Activated CD4-positive, alpha-beta T cell treated with anti-CD3 and anti-CD28 coated beads, Interleukin-2, amount 50 U/mL, for 16 hours (primary cell): ENCODE measurements around the gene EFCAB5.
"Not testable (repeated sequence)": the region's sequence is repeated elsewhere in the genome, so short reads cannot be mapped to it uniquely, and the experiment has no call there.

Experiments used
- DNase-seq: peaks from one replicate; pipeline ENCODE4 v3.0.0-alpha.2; 2020

Gene EFCAB5

DNA sequence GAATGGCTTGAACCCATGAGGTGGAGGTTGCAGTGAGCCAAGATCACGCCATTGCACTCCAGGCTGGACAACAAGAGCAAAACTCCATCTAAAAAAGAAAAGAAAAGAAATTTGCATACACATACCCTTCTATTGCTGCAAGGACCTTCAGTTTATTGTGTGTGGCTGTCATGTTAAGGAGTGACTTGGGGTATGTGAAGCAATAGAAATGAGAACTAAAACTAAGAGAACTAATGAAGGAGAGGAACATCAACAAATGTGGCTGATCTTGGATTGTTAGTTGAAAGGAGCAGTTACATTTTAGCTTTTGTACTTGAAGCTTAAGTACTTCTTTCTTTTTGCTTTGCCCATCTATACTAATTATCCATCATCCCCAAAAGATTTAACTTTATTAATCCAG is 162.5 kb downstream of the EFCAB5 start:
- no peak for DNase-seq

GRCh38 chr17:30104575-30105339 is 163.3 kb downstream of the EFCAB5 start:
- peak; percentile 82 for DNase-seq

- DNase-seq = no peak
Measured at GRCh38 chr17:30112794-30113193, 171.4 kb downstream of the EFCAB5 start.

DNA sequence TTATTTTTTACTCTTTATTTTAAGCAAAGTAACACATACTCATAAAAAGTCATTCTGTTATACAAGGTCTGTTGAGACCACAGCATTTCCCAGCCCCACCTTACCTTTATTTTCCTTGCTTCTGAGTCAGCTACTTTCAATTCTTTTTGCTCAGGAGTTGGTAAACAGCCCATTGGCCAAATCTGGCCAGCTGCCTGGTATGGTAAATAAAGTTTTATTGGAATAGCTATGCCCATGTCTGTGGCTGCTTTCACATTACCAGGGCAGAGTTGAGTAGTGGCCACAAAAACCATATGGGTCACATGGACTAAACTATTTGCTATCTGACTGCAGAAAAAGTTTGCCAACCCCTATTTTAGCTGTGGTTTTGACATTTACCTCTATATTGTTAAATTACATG is 171.8 kb downstream of the EFCAB5 start:
- DNase-seq = peak; percentile 51

GRCh38 chr17:30116345-30116660 is 174.9 kb downstream of the EFCAB5 start:
- DNase-seq = no peak

DNA sequence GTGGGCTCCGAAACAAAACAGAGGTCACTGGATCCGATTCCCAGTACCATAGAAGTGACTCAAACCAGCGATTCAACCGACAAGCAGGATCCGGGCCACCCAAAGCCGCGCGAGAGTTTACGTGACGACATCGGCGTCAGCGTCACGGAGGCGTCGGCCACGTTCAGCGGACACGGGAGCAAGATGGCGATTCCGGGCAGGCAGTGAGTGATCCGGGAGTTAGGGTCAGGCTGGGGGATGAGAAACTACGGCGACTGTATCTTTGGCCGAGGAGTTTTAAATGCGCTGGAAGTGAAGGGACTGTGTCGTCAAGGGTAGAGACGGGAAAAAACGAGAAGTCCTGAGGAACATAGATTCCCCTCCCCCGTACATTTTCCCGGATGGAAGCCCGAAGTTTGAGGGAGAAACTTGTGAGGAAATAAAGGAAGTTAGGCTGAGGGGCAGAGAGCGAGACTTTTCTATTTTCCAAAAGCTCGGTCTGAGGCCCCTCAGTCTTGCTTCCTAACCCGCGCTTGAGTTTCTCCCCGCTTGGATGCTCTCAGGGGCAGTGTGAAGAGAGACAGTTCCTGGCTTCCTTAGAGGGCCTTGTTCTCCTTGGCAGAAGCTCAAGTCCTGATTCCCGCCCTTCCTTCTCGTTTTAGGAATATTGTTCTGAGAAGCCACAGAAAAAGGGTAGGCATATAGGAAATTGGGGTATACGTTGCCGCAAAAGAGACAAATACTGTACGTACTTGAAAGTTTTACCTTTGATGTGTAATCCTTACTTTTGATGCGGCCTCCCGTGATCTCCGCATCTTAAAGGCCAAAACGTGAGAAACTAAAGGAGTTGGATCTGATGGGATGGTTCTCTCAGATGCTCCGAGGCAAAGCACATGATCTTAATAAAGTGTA is 175.5 kb downstream of the EFCAB5 start, which contains the start of gene NSRP1:
TSS of gene NSRP1 (plus strand) at position 156 of the 891 bp plus-strand sequence. CDS start at position 184, 28 bp downstream.
- peak; percentile 97 for DNase-seq

DNA sequence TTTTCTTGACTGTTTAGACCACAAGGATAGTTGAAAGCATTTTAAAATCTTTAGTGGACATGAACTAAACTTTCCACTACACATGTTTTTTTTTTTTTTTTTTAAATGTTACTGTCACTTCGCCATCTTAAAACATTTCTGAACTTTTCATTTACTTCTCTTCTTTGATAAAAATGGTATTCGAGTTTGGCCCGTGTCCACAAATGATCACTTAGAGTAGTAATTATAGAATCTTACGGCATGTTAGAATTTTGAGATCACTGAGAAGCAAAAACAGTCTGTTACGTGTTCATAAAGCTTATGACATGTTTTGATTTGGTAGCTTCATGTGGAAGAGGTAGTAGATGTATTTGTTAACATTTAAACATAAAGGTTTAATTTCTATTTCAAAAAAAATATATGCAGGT is 176.2 kb downstream of the EFCAB5 start:
- DNase-seq = no peak

GRCh38 chr17:30118635-30119034 is 177.2 kb downstream of the EFCAB5 start:
- DNase-seq = not testable (repeated sequence)

- no peak for DNase-seq
Measured at GRCh38 chr17:30124273-30124796, 182.9 kb downstream of the EFCAB5 start.

DNA sequence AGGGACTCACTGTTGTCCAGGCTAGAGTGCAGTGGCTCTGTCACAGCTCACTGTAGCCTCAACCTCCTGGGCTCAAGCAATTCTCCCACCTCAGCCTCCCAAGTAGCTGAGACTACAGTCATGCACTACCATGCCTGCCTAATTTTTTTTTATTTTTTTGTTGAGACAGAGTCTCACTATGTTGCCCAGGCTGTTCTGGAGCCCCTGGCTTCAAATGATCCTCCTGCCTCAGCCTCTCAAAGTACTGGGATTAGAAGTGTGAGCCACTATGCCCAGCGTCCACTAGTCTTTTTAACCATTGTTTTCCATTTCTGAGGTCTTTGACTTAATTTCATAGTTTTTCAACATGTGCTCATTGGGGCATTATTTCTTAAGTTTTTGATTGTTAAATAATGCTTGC is 188.7 kb downstream of the EFCAB5 start:
- DNase-seq = no peak

DNA sequence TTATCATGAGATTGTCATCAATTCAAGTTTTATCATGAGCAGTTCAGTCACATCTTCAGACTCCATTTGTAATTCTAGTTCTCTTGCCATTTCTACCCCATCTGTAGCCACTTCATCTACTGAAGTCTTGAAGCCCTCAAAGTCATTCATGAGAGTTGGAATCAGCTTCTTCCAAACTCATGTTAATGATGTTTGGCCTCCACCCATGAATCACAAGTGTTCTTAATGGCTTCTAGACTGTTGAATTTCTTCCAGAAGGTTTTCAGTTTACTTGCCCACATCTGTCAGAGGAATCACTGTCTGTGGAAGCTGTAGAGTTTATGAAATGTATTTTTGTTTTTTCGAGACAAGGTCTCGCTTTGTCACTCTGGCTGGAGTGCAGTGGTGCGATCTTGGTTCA is 191.2 kb downstream of the EFCAB5 start:
- no peak for DNase-seq

- DNase-seq = no peak
Measured at GRCh38 chr17:30133197-30133596, 191.8 kb downstream of the EFCAB5 start.

DNA sequence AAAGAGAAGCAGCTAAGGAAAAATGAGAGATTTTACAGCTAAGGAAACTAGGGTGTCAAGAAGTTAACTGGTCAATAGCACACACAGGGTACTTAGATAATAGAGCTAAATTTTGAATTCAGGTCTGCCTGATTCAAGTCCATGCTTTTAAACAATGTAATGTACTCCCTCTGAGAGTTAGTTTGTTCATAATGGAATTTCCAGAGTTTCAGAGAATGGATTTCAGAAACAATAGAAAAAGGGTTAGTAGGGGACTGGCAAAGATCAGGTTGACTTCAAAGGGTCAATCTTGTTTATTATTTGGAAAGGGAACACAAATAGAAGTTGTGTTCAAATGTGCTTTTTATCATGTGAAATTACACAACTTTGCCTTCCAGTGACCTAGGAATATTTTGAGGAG is 193.1 kb downstream of the EFCAB5 start:
- DNase-seq = no peak

DNA sequence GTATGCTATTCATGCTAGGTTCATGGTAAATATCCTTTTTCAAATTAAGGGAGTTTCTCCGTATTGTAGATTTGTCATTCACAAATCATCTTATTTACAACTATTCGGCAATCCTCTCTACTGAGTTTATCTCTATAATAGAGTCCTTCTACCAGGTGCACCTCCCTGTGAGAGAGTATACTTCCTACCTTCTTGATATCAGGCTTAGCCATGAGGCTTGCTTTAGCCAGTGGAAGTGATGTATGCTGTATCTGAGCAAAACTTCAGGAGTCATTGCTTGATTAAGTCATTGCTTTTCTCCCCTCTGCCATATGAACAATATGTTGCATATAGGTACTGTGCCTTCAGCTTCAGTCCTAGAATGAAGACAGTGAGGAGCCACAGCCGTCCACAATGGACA is 195.7 kb downstream of the EFCAB5 start:
- DNase-seq = no peak

DNA sequence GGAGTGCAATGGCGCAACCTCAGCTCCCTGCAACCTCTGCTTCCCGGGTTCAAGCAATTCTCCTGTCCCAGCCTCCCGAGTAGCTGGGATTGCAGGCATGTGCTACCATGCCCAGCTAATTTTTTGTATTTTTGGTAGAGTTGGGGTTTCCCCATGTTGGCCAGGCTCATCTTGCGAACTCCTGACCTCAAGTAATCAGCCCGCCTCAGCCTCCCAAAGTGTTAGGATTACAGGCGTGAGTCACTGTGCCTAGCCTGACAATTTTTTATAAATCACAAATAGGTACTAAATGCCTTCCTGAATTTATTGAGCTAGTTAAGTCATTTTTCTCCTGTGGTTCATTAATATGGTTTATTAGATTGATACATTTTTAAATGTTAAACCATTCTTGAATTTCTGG is 206.4 kb downstream of the EFCAB5 start:
- peak; percentile 28 for DNase-seq

- no peak for DNase-seq
Measured at GRCh38 chr17:30148376-30148775, 206.9 kb downstream of the EFCAB5 start.

GRCh38 chr17:30151471-30151870 is 210.0 kb downstream of the EFCAB5 start:
- DNase-seq = no peak

DNA sequence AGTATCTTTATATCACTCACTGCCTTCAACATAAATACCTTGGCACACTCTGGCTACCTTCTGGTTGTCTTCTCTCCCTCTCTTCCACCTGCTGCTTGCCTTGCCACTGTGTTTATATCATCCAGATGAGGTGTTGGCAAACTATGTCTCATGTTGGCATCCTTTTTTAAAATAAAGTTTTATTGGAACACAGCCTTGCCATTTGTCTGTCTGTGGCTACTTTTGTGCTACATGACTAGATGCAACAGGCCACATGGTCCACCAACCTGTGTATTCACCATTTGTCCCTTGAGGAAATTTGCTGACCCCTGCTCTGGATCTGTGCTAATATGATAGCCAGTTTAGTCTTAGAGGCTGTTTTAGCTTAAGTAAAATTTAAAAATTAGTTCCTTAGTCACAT is 212.0 kb downstream of the EFCAB5 start:
- no peak for DNase-seq

DNA sequence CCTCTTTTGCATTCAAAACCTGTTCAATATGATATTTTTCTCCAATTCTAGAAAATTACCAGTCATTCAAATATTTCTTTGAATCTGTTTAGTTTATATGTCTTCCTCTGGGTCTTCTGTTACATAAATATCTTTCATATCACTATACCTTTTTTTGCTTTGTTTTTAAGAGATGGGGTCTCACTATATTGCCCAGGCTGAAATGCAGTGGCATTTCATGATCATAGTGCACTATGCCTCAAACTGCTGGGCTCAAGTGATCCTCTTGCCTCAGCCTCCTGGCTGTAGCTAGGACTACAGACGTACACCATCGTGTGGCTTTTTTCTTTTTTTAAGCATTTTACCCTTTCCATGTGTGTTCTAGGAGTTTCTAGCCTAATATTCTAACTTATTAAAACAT is 214.0 kb downstream of the EFCAB5 start:
- no peak for DNase-seq
